Common myeloid progenitor, CD34-positive (primary cell): ENCODE data around the gene KCNJ16.
"Not testable (repeated sequence)": the region's sequence is repeated elsewhere in the genome, so short reads cannot be mapped to it uniquely, and the experiment has no call there.

ENCODE experiments used
- CTCF ChIA-PET: fragments of 350-600 bp; sonication (Branson Sonifier 250); formaldehyde crosslinking; loops from one replicate; lab custom pipeline; 2021; ENCODE audit warnings: antibody characterized with exemption; lab: Charles Lee
- POLR2A ChIA-PET: fragments of 350-600 bp; sonication (Branson Sonifier 250); formaldehyde crosslinking; loops from one replicate; lab custom pipeline; 2021; ENCODE audit warnings: antibody characterized with exemption; lab: Charles Lee
- DNase-seq, 3 donors: peaks; one replicate each; pipeline versions ENCODE4 v3.0.0 to v3.0.0-alpha.2; 2013
- H3K27ac ChIP-seq, 2 experiments: 1 replicate in 1 of 2; 2 replicates in 1 of 2; pipeline ENCODE4 v1.7.0; 2013; ENCODE audit warnings: inconsistent platforms in 2 of 2, low read length in 2 of 2, mild to moderate bottlenecking in 2 of 2, low read depth in 1 of 2, moderate library complexity in 1 of 2; ENCODE audit not compliant: severe bottlenecking in 2 of 2, insufficient read depth in 1 of 2, poor library complexity in 1 of 2
- H3K27me3 ChIP-seq, 5 experiments: replicated peaks in 2 of 5; 1 replicate in 3 of 5; 2 replicates in 2 of 5; pipeline versions ENCODE4 v1.6.1 to v1.7.0; 2013; ENCODE audit warnings: low read length in 4 of 5, mild to moderate bottlenecking in 2 of 5, moderate library complexity in 2 of 5, inconsistent platforms in 1 of 5; ENCODE audit not compliant: insufficient read depth in 5 of 5, control insufficient read depth in 4 of 5
- H3K36me3 ChIP-seq, 4 experiments: 1 replicate in 2 of 4; 2 replicates in 2 of 4; pipeline versions ENCODE4 v1.6.1 to v1.7.0; 2013; ENCODE audit warnings: low read length in 3 of 4, control low read depth in 1 of 4, mild to moderate bottlenecking in 1 of 4; ENCODE audit not compliant: control insufficient read depth in 4 of 4, insufficient read depth in 4 of 4
- H3K4me1 ChIP-seq, 4 experiments: 1 replicate in 3 of 4; 2 replicates in 1 of 4; pipeline versions ENCODE4 v1.6.1 to v1.7.1; 2013; ENCODE audit warnings: low read length in 3 of 4, mild to moderate bottlenecking in 3 of 4, control low read depth in 1 of 4, inconsistent platforms in 1 of 4, moderate library complexity in 1 of 4; ENCODE audit not compliant: control insufficient read depth in 4 of 4, insufficient read depth in 4 of 4; ENCODE audit errors: control extremely low read depth in 1 of 4
- H3K4me3 ChIP-seq, 7 experiments: 1 replicate in 4 of 7; 2 replicates in 3 of 7; pipeline versions ENCODE4 v1.5.1 to v1.7.0; 2013; ENCODE audit warnings: mild to moderate bottlenecking in 7 of 7, low read length in 6 of 7, moderate library complexity in 6 of 7, inconsistent platforms in 2 of 7, low read depth in 2 of 7, control low read depth in 1 of 7; ENCODE audit not compliant: insufficient read depth in 4 of 7, control insufficient read depth in 1 of 7; ENCODE audit errors: extremely low read depth in 1 of 7
- H3K9me3 ChIP-seq, 5 experiments: 1 replicate in 4 of 5; 2 replicates in 1 of 5; pipeline versions ENCODE4 v1.6.1 to v1.7.1; 2013; ENCODE audit warnings: low read length in 4 of 5, mild to moderate bottlenecking in 2 of 5, inconsistent platforms in 1 of 5, low read depth in 1 of 5, moderate library complexity in 1 of 5; ENCODE audit not compliant: control insufficient read depth in 4 of 5, insufficient read depth in 2 of 5; ENCODE audit errors: control extremely low read depth in 1 of 5
- WGBS: methylation state at CpG from one replicate; pipeline ENCODE4 v1.1.5; 2013; ENCODE audit not compliant: insufficient coverage; 5-methylcytosine and 5-hydroxymethylcytosine counted together

KCNJ16 gene

GRCh38 chr17:70037498-70037897 is 37.5 kb upstream of the KCNJ16 start:
- ChIA-PET POLR2A (no interaction called here), CTCF (interaction anchor here (0.6 kb wide), 1 partner anchor 40 kb away, joined by 3 read pairs; no protein-coding TSS in a partner anchor)
- WGBS: no CpG with 5 or more reads among the region's 2 CpGs
- Histone ChIP-seq H3K27me3 (no peaks in the 10 kb centered on the region), H3K4me1 (peaks cover 3 to 12% (median 5%) of the 10 kb centered on the region in 4 experiments), H3K9me3 (peaks cover 0 to 2% (median 0%) of the 10 kb centered on the region in 5 experiments), H3K27ac (no peak overlapping the region), H3K4me3 (no peak overlapping the region), H3K36me3 (no peaks in the 10 kb centered on the region)
- DNase-seq: no peak

GRCh38 chr17:70040336-70040735 is 34.7 kb upstream of the KCNJ16 start:
- H3K27me3 ChIP-seq: no peaks in the 10 kb centered on the region
- DNase-seq: no peak
- H3K27ac ChIP-seq: no peak overlapping the region
- no peaks in the 10 kb centered on the region for H3K9me3 ChIP-seq
- ChIA-PET CTCF (no interaction called here), POLR2A (no interaction called here)
- H3K4me3 ChIP-seq: no peak overlapping the region
- no peaks in the 10 kb centered on the region for H3K36me3 ChIP-seq
- H3K4me1 ChIP-seq: no peaks in the 10 kb centered on the region
- 80% methylated on average over 1 of the region's 2 CpGs for whole genome bisulfite sequencing

- no peaks in the 10 kb centered on the region for H3K36me3 ChIP-seq
- CTCF ChIA-PET: no interaction called here
Measured at GRCh38 chr17:70041061-70041460, 34.0 kb upstream of the KCNJ16 start.

GRCh38 chr17:70041540-70041939 is 33.5 kb upstream of the KCNJ16 start:
- POLR2A ChIA-PET: no interaction called here
- WGBS: 98% methylated on average over 6 of the region's 6 CpGs
- Histone ChIP-seq H3K27me3 (no peaks in the 10 kb centered on the region), H3K27ac (no peak overlapping the region), H3K4me1 (no peaks in the 10 kb centered on the region), H3K9me3 (no peaks in the 10 kb centered on the region), H3K4me3 (no peak overlapping the region), H3K36me3 (no peaks in the 10 kb centered on the region)
- DNase-seq: no peak
- CTCF ChIA-PET: no interaction called here

More at GRCh38 chr17:70041061-70041460, 34.0 kb upstream of the KCNJ16 start:
- Histone ChIP-seq H3K27me3 (no peaks in the 10 kb centered on the region), H3K27ac (no peak overlapping the region), H3K9me3 (no peaks in the 10 kb centered on the region), H3K4me1 (no peaks in the 10 kb centered on the region), H3K4me3 (no peak overlapping the region)
- DNase-seq: no peak
- WGBS: 100% methylated on average over 1 of the region's 1 CpG
- POLR2A ChIA-PET: no interaction called here

- H3K27ac ChIP-seq, H3K36me3 ChIP-seq, DNase-seq, H3K9me3 ChIP-seq, H3K4me1 ChIP-seq, H3K27me3 ChIP-seq, CTCF ChIA-PET, H3K4me3 ChIP-seq: not testable (repeated sequence)
- POLR2A ChIA-PET: interaction anchor here (0.6 kb wide), 1 partner anchor 174 kb away, joined by 4 read pairs; no protein-coding TSS in a partner anchor
- no CpG with 5 or more reads among the region's 5 CpGs for WGBS
Measured at GRCh38 chr17:70045780-70046179, 29.2 kb upstream of the KCNJ16 start.

- H3K27me3 ChIP-seq: no peaks in the 10 kb centered on the region
- H3K4me3 ChIP-seq: no peak overlapping the region
- no peak overlapping the region for H3K27ac ChIP-seq
- no peak for DNase-seq
- ChIA-PET POLR2A (no interaction called here), CTCF (interaction anchor here (1.0 kb wide), 1 partner anchor 12 kb away, joined by 3 read pairs; no protein-coding TSS in a partner anchor)
- H3K9me3 ChIP-seq: no peaks in the 10 kb centered on the region
- WGBS: 100% methylated on average over 4 of the region's 5 CpGs
- H3K4me1 ChIP-seq: no peaks in the 10 kb centered on the region
- H3K36me3 ChIP-seq: no peaks in the 10 kb centered on the region
Measured at GRCh38 chr17:70047619-70048419, 27.2 kb upstream of the KCNJ16 start.

GRCh38 chr17:70049801-70050591 is 25.0 kb upstream of the KCNJ16 start:
- 100% methylated on average over 1 of the region's 3 CpGs for WGBS
- Histone ChIP-seq H3K27ac (no peak overlapping the region), H3K36me3 (no peaks in the 10 kb centered on the region), H3K27me3 (no peaks in the 10 kb centered on the region), H3K4me1 (no peaks in the 10 kb centered on the region), H3K9me3 (no peaks in the 10 kb centered on the region), H3K4me3 (no peak overlapping the region)
- DNase-seq: no peak
- POLR2A ChIA-PET: no interaction called here
- CTCF ChIA-PET: no interaction called here
